Measurements from ENCODE around the gene INPP5E. TPM values are rescaled to one million over a fixed set of nuclear protein-coding genes. Genes with fewer than 3 reads are reported as not detected.
A peak's percentile ranks its signal among the peaks of the same experiment; 100 is the strongest.

INPP5E gene
- total and polyA plus RNA-seq, 10 donors, result 7.8 to 25.3 (median 17.3) TPM

- H3K9me3 ChIP-seq, result no peaks in the 10 kb centered on the region
- intact Hi-C loops (cut with DNase I; ENCODE audit: low total_unique reads), result no loop called here
- TF ChIP-seq CTCF (IDR thresholded peaks at IDR 0.05 in 8 of 11, conservative IDR thresholded peaks at IDR 0.05 in 3 of 11), result no peak
- peak in 2 of 3 donors; percentile 3 to 14 for TF ChIP-seq POLR2AphosphoS5 (IDR thresholded peaks at IDR 0.05)
- H3K36me3 ChIP-seq, result peaks cover 0 to 62% (median 32%) of the 10 kb centered on the region in 6 donors
- DNase-seq, result no peak
- no peak overlapping the region for H3K4me3 ChIP-seq
- peaks cover 26 to 73% (median 48%) of the 10 kb centered on the region in 6 donors for H3K4me1 ChIP-seq
- 94 to 96% (median 95%) methylated on average over 18 of the region's 18 CpGs for WGBS, 5 donors
- H3K27me3 ChIP-seq (replicated peaks in 1 of 7), result no peaks in the 10 kb centered on the region
- no peak overlapping the region for H3K27ac ChIP-seq
Measured at GRCh38 chr9:136401173-136401922, 38.3 kb downstream of the INPP5E start.

GRCh38 chr9:136400038-136400834 is 39.4 kb downstream of the INPP5E start, which contains the start of gene SNAPC4:
SNAPC4 (minus strand) TSS chr9:136400170; CDS start chr9:136398428, 1,742 bp downstream.
- H3K4me3 ChIP-seq, result peak within 1 kb of the TSS; percentile 90 to 100 (median 99)
- peak within 1 kb of the TSS in 6 of 8 donors; percentile 63 to 84 (median 74) for H3K27ac ChIP-seq
- 8 to 16% (median 9%) methylated on average over 36 to 71 of the region's 71 CpGs for WGBS, 5 donors
- DNase-seq, result peak; percentile 97
- intact Hi-C loops (cut with DNase I; ENCODE audit: low total_unique reads), result no loop called here
- peaks cover 0 to 62% (median 32%) of the 10 kb centered on the region in 6 donors for H3K36me3 ChIP-seq
- peaks cover 26 to 63% (median 44%) of the 10 kb centered on the region in 6 donors for H3K4me1 ChIP-seq
- TF ChIP-seq POLR2AphosphoS5 (IDR thresholded peaks at IDR 0.05) (peak; percentile 88 to 89 (median 89)), POLR2A (IDR thresholded peaks at IDR 0.05) (peak in 1 of 3 donors; percentile 38), CTCF (IDR thresholded peaks at IDR 0.05 in 8 of 11, conservative IDR thresholded peaks at IDR 0.05 in 3 of 11) (peak; percentile 60 to 98 (median 97))
- H3K27me3 ChIP-seq (replicated peaks in 1 of 7), result no peaks in the 10 kb centered on the region
- no peaks in the 10 kb centered on the region for H3K9me3 ChIP-seq

GRCh38 chr9:136399176-136400037 is 40.2 kb downstream of the INPP5E start:
- 1 to 3% (median 2%) methylated on average over 24 to 67 of the region's 67 CpGs for WGBS, 5 donors
- H3K27me3 ChIP-seq (replicated peaks in 1 of 7), result no peaks in the 10 kb centered on the region
- H3K36me3 ChIP-seq, result peaks cover 0 to 62% (median 35%) of the 10 kb centered on the region in 6 donors
- peak; percentile 87 for DNase-seq
- H3K4me1 ChIP-seq, result peaks cover 24 to 55% (median 36%) of the 10 kb centered on the region in 6 donors
- intact Hi-C loops (cut with DNase I; ENCODE audit: low total_unique reads), result no loop called here
- no peaks in the 10 kb centered on the region for H3K9me3 ChIP-seq
- peak overlapping the region in 6 of 8 donors; percentile 63 to 84 (median 74) for H3K27ac ChIP-seq
- TF ChIP-seq POLR2AphosphoS5 (IDR thresholded peaks at IDR 0.05) (no peak), CTCF (IDR thresholded peaks at IDR 0.05 in 8 of 11, conservative IDR thresholded peaks at IDR 0.05 in 3 of 11) (no peak), POLR2A (IDR thresholded peaks at IDR 0.05) (no peak)
- peak overlapping the region; percentile 90 to 100 (median 99) for H3K4me3 ChIP-seq
